Measurements from ENCODE around the gene ZBTB49.

The ZBTB49 gene

GRCh38 chr4:4296283-4296846 lies 6.3 kb downstream of the ZBTB49 start:
- H3K4me1 ChIP-seq (ENCODE audit: low read depth, poor library complexity, severe bottlenecking): peaks cover 4% of the 10 kb centered on the region
- H3K36me3 ChIP-seq (ENCODE audit: insufficient read depth): no peaks in the 10 kb centered on the region
- no peaks in the 10 kb centered on the region for H3K79me2 ChIP-seq (ENCODE audit: insufficient read depth, low read depth)
- H3K4me3 ChIP-seq (IDR thresholded peaks at IDR 0.05; ENCODE audit: insufficient read depth, low read depth, low read length): no peak overlapping the region
- TF ChIP-seq, protein P1, sequence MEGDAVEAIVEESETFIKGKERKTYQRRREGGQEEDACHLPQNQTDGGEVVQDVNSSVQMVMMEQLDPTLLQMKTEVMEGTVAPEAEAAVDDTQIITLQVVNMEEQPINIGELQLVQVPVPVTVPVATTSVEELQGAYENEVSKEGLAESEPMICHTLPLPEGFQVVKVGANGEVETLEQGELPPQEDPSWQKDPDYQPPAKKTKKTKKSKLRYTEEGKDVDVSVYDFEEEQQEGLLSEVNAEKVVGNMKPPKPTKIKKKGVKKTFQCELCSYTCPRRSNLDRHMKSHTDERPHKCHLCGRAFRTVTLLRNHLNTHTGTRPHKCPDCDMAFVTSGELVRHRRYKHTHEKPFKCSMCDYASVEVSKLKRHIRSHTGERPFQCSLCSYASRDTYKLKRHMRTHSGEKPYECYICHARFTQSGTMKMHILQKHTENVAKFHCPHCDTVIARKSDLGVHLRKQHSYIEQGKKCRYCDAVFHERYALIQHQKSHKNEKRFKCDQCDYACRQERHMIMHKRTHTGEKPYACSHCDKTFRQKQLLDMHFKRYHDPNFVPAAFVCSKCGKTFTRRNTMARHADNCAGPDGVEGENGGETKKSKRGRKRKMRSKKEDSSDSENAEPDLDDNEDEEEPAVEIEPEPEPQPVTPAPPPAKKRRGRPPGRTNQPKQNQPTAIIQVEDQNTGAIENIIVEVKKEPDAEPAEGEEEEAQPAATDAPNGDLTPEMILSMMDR (conservative IDR thresholded peaks at IDR 0.05; ENCODE audit: low read depth, low read length): no peak
- no peak overlapping the region for H3K27ac ChIP-seq
- H3K4me2 ChIP-seq: no peak overlapping the region
- no peak overlapping the region for H2AFZ ChIP-seq (ENCODE audit: low read depth)
- H4K20me1 ChIP-seq (ENCODE audit: insufficient read depth): no peaks in the 10 kb centered on the region
- H3K27me3 ChIP-seq (ENCODE audit: insufficient read depth, low read depth): no peaks in the 10 kb centered on the region
- no peak overlapping the region for H3K9ac ChIP-seq

GRCh38 chr4:4299006-4299405 lies 9.0 kb downstream of the ZBTB49 start:
- H3K27ac ChIP-seq: no peak overlapping the region
- H4K20me1 ChIP-seq (ENCODE audit: insufficient read depth): no peaks in the 10 kb centered on the region
- H2AFZ ChIP-seq (ENCODE audit: low read depth): no peak overlapping the region
- no peaks in the 10 kb centered on the region for H3K27me3 ChIP-seq (ENCODE audit: insufficient read depth, low read depth)
- no peak overlapping the region for H3K9ac ChIP-seq
- TF ChIP-seq, protein P1 (conservative IDR thresholded peaks at IDR 0.05; ENCODE audit: low read depth, low read length): no peak
- no peak overlapping the region for H3K4me3 ChIP-seq (IDR thresholded peaks at IDR 0.05; ENCODE audit: insufficient read depth, low read depth, low read length)
- H3K4me1 ChIP-seq (ENCODE audit: low read depth, poor library complexity, severe bottlenecking): no peaks in the 10 kb centered on the region
- H3K4me2 ChIP-seq: no peak overlapping the region
- H3K36me3 ChIP-seq (ENCODE audit: insufficient read depth): no peaks in the 10 kb centered on the region
- no peaks in the 10 kb centered on the region for H3K79me2 ChIP-seq (ENCODE audit: insufficient read depth, low read depth)

GRCh38 chr4:4302001-4302400 lies 11.9 kb downstream of the ZBTB49 start:
- Histone ChIP-seq H3K9ac (no peak overlapping the region), H3K27me3 (ENCODE audit: insufficient read depth, low read depth) (no peaks in the 10 kb centered on the region), H3K27ac (no peak overlapping the region), H4K20me1 (ENCODE audit: insufficient read depth) (no peaks in the 10 kb centered on the region), H3K36me3 (ENCODE audit: insufficient read depth) (no peaks in the 10 kb centered on the region), H3K4me1 (ENCODE audit: low read depth, poor library complexity, severe bottlenecking) (no peaks in the 10 kb centered on the region), H3K79me2 (ENCODE audit: insufficient read depth, low read depth) (no peaks in the 10 kb centered on the region), H3K4me2 (no peak overlapping the region), H2AFZ (ENCODE audit: low read depth) (no peak overlapping the region), H3K4me3 (IDR thresholded peaks at IDR 0.05; ENCODE audit: insufficient read depth, low read depth, low read length) (no peak overlapping the region)
- TF ChIP-seq, protein P1 (conservative IDR thresholded peaks at IDR 0.05; ENCODE audit: low read depth, low read length): no peak

DNA sequence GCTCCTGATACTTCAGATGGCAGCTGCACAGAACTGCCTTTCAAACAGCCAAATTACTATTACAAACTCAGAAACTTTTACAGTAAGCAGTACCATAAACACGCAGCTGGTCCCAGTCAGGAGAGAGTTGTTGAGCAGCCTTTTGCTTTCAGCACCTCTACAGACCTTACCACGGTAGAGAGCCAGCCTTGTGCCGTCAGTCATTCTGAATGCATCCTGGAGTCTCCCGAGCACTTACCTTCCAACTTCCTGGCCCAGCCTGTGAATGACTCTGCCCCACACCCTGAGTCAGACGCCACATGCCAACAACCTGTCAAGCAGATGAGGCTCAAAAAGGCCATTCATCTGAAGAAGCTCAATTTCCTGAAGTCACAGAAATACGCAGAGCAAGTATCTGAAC lies 12.4 kb downstream of the ZBTB49 start:
- Histone ChIP-seq H3K36me3 (ENCODE audit: insufficient read depth) (no peaks in the 10 kb centered on the region), H3K4me1 (ENCODE audit: low read depth, poor library complexity, severe bottlenecking) (no peaks in the 10 kb centered on the region), H3K27ac (no peak overlapping the region), H3K27me3 (ENCODE audit: insufficient read depth, low read depth) (no peaks in the 10 kb centered on the region), H4K20me1 (ENCODE audit: insufficient read depth) (no peaks in the 10 kb centered on the region), H3K9ac (no peak overlapping the region), H2AFZ (ENCODE audit: low read depth) (no peak overlapping the region), H3K4me2 (no peak overlapping the region), H3K4me3 (IDR thresholded peaks at IDR 0.05; ENCODE audit: insufficient read depth, low read depth, low read length) (no peak overlapping the region), H3K79me2 (ENCODE audit: insufficient read depth, low read depth) (no peaks in the 10 kb centered on the region)
- TF ChIP-seq, protein P1 (conservative IDR thresholded peaks at IDR 0.05; ENCODE audit: low read depth, low read length): no peak
